Measurements from ENCODE around the gene CPNE5.

GRCh38 chr6:36753671-36754405 lies 85.4 kb downstream of the CPNE5 start:
- no peak for TF ChIP-seq CTCF (conservative IDR thresholded peaks at IDR 0.05)
- TF ChIP-seq EZH2 (IDR thresholded peaks at IDR 0.05; ENCODE audit: low read depth), result no peak

All from PC-9 (cell line).